ENCODE data around the gene PET100. TPM values are rescaled to one million over a fixed set of nuclear protein-coding genes. Genes with fewer than 3 reads are reported as not detected.

Gene PET100
- total RNA-seq, 1 donor from 2014 or later = 123 TPM

- H3K27me3 Mint-ChIP-seq = no peaks in the 10 kb centered on the region
- peaks cover 6% of the 10 kb centered on the region for H3K36me3 Mint-ChIP-seq (ENCODE audit: low read depth)
- TF ChIP-seq CTCF (IDR thresholded peaks at IDR 0.05) = no peak
- no peak overlapping the region for H3K4me3 Mint-ChIP-seq
- ATAC-seq (ENCODE audit: low read depth) = no peak
- H3K9me3 Mint-ChIP-seq = no peaks in the 10 kb centered on the region
- CTCF ChIA-PET = no interaction called here
- DNase-seq = no peak
- intact Hi-C loops (cut with micrococcal nuclease) = no loop called here
- H3K27ac Mint-ChIP-seq = no peak overlapping the region
- no peaks in the 10 kb centered on the region for H3K4me1 Mint-ChIP-seq
- POLR2A ChIA-PET = no interaction called here
These were observed 17.0 kb upstream of the PET100 start for GRCh38 chr19:7612282-7613274.

GRCh38 chr19:7614859-7615741, 14.5 kb upstream of the PET100 start:
- ATAC-seq (ENCODE audit: low read depth) (no peak), DNase-seq (no peak)
- CTCF ChIA-PET = no interaction called here
- H3K4me1 Mint-ChIP-seq = no peaks in the 10 kb centered on the region
- no peak for TF ChIP-seq CTCF (IDR thresholded peaks at IDR 0.05)
- H3K9me3 Mint-ChIP-seq = no peaks in the 10 kb centered on the region
- peaks cover 23% of the 10 kb centered on the region for H3K36me3 Mint-ChIP-seq (ENCODE audit: low read depth)
- H3K27me3 Mint-ChIP-seq = no peaks in the 10 kb centered on the region
- POLR2A ChIA-PET = no interaction called here
- intact Hi-C loops (cut with micrococcal nuclease) = no loop called here
- no peak overlapping the region for H3K27ac Mint-ChIP-seq
- H3K4me3 Mint-ChIP-seq = no peak overlapping the region

DNA sequence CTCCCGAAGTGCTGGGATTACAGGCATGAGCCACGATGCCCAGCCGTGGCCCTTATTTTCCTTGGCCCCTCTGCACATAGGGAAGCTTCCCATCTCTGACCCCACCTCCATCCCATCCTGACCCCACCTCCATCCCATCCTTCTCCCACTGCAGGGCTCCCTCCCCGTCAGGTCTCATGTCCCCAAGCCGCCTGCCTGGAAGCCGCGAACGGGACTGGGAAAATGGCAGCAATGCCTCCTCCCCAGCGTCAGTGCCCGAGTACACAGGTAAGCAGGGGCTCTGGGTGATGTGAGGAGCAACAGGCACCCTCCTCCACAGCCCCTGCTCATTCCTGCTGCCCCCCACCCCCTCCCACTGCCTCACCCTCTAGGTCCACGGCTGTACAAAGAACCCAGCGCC, 12.4 kb upstream of the PET100 start:
- no peak for ATAC-seq (ENCODE audit: low read depth)
- Mint-ChIP-seq H3K27ac (no peak overlapping the region), H3K9me3 (no peaks in the 10 kb centered on the region), H3K36me3 (ENCODE audit: low read depth) (peaks cover 41% of the 10 kb centered on the region), H3K27me3 (no peaks in the 10 kb centered on the region), H3K4me1 (no peaks in the 10 kb centered on the region), H3K4me3 (no peak overlapping the region)
- no peak for DNase-seq
- TF ChIP-seq CTCF (IDR thresholded peaks at IDR 0.05) = no peak
- POLR2A ChIA-PET = no interaction called here
- intact Hi-C loops (cut with micrococcal nuclease) = no loop called here
- CTCF ChIA-PET = no interaction called here

DNA sequence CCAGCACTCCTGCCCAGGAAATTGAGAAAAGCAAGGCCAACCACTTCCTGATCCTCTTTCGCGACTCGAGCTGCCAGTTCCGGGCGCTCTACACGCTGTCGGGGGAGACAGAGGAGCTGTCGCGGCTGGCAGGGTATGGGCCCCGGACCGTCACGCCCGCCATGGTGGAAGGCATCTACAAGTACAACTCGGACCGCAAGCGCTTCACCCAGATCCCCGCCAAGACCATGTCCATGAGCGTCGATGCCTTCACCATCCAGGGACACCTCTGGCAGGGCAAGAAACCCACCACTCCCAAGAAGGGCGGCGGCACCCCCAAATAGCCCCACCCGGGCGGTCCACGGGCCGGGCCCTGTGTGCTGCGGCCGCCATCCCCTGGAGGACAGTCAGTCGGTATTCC, 11.9 kb upstream of the PET100 start:
- H3K27me3 Mint-ChIP-seq = no peaks in the 10 kb centered on the region
- DNase-seq (no peak), ATAC-seq (ENCODE audit: low read depth) (no peak)
- ChIA-PET POLR2A (no interaction called here), CTCF (no interaction called here)
- no peak overlapping the region for H3K4me3 Mint-ChIP-seq
- H3K4me1 Mint-ChIP-seq = no peaks in the 10 kb centered on the region
- no peak overlapping the region for H3K27ac Mint-ChIP-seq
- H3K9me3 Mint-ChIP-seq = no peaks in the 10 kb centered on the region
- no peak for TF ChIP-seq CTCF (IDR thresholded peaks at IDR 0.05)
- intact Hi-C loops (cut with micrococcal nuclease) = no loop called here
- peaks cover 47% of the 10 kb centered on the region for H3K36me3 Mint-ChIP-seq (ENCODE audit: low read depth)

DNA sequence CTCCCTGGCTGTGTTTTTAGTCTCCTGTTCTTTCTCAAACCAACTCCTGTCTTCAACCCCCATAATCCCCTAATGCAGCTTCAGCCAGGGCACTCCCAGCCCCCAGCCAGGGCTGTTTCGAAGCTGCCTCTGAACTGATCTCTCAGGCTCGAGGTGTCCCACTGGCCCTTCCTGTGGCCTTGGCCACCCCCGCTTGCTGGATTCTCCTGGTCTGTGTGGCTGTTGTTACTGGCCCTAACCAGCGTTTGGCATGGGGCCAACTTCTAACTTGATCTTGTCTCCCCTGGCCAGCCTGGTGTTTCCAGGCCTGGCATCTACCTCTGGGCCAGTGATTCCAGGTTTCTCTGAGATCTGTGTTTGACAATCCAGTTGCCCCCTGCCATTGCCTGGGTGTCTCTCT, 11.2 kb upstream of the PET100 start:
- POLR2A ChIA-PET = no interaction called here
- CTCF ChIA-PET = no interaction called here
- Mint-ChIP-seq H3K36me3 (ENCODE audit: low read depth) (peaks cover 53% of the 10 kb centered on the region), H3K4me1 (no peaks in the 10 kb centered on the region), H3K27me3 (no peaks in the 10 kb centered on the region), H3K4me3 (no peak overlapping the region), H3K27ac (no peak overlapping the region), H3K9me3 (no peaks in the 10 kb centered on the region)
- DNase-seq = no peak
- intact Hi-C loops (cut with micrococcal nuclease) = no loop called here
- ATAC-seq (ENCODE audit: low read depth) = no peak
- TF ChIP-seq CTCF (IDR thresholded peaks at IDR 0.05) = no peak
